Dermis blood vessel endothelial cell (primary cell): Measurements from ENCODE around the gene MATK. TPM values are rescaled to one million over a fixed set of nuclear protein-coding genes. Genes with fewer than 3 reads are reported as not detected.

ENCODE experiments used
- DNase-seq: peaks from one replicate; pipeline ENCODE4 v3.0.0; 2010
- total RNA-seq: library from RNA; depleted of rRNA; stranded (reverse); fragments of >200 nt; gene quantifications from 2 replicates; pipeline ENCODE4 v1.2.3, GENCODE V29; 2014

Gene MATK
- total RNA-seq, 1 donor from 2014 or later = 0.34 TPM

GRCh38 chr19:3814648-3815047 lies 28.5 kb upstream of the MATK start:
- no peak for DNase-seq

- DNase-seq = no peak
Observed at GRCh38 chr19:3813473-3814392, 27.6 kb upstream of the MATK start.

GRCh38 chr19:3810708-3811355 lies 24.7 kb upstream of the MATK start:
- DNase-seq = no peak

- no peak for DNase-seq
Observed at GRCh38 chr19:3809881-3810707, 23.9 kb upstream of the MATK start.

- DNase-seq = no peak
Observed at GRCh38 chr19:3808420-3809143, 22.4 kb upstream of the MATK start.

- no peak for DNase-seq
Observed at GRCh38 chr19:3807574-3808354, 21.6 kb upstream of the MATK start.

- no peak for DNase-seq
Observed at GRCh38 chr19:3807131-3807480, 20.9 kb upstream of the MATK start.

GRCh38 chr19:3805859-3806258 lies 19.7 kb upstream of the MATK start:
- no peak for DNase-seq

- DNase-seq = no peak
Observed at GRCh38 chr19:3804429-3804828, 18.2 kb upstream of the MATK start.

- DNase-seq = no peak
Observed at GRCh38 chr19:3803986-3804385, 17.8 kb upstream of the MATK start.

GRCh38 chr19:3803114-3803888 lies 17.1 kb upstream of the MATK start:
- no peak for DNase-seq

- DNase-seq = no peak
Observed at GRCh38 chr19:3801412-3802096, 15.4 kb upstream of the MATK start.

- no peak for DNase-seq
Observed at GRCh38 chr19:3800996-3801395, 14.8 kb upstream of the MATK start.

- DNase-seq = no peak
Observed at GRCh38 chr19:3798137-3798536, 12.0 kb upstream of the MATK start.

GRCh38 chr19:3796358-3796757 lies 10.2 kb upstream of the MATK start:
- DNase-seq = no peak

- DNase-seq = no peak
Observed at GRCh38 chr19:3793799-3794198, 7.6 kb upstream of the MATK start.

- DNase-seq = no peak
Observed at GRCh38 chr19:3792114-3792513, 5.9 kb upstream of the MATK start.

- DNase-seq = no peak
Observed at GRCh38 chr19:3790941-3791340, 4.8 kb upstream of the MATK start.

GRCh38 chr19:3790209-3790734 lies 4.1 kb upstream of the MATK start:
- no peak for DNase-seq
